GM12874 (cell line): ENCODE data around the gene OSTF1.

Experiments used
- CTCF ChIP-seq: IDR thresholded peaks from 2 replicates; pipeline ENCODE4 v1.5.1; 2011; ENCODE audit warnings: low read depth, mild to moderate bottlenecking, control low read depth, low read length, moderate library complexity; ENCODE audit not compliant: insufficient read depth

The OSTF1 gene

GRCh38 chr9:75053869-75054268 is 34.4 kb upstream of the OSTF1 start:
- TF ChIP-seq CTCF = no peak

- TF ChIP-seq CTCF = no peak
Observed at GRCh38 chr9:75054368-75055001, 33.8 kb upstream of the OSTF1 start.

GRCh38 chr9:75061169-75061568 is 27.1 kb upstream of the OSTF1 start:
- TF ChIP-seq CTCF = no peak

GRCh38 chr9:75063556-75064305 is 24.6 kb upstream of the OSTF1 start:
- TF ChIP-seq CTCF = no peak

- no peak for TF ChIP-seq CTCF
Observed at GRCh38 chr9:75064307-75065025, 23.8 kb upstream of the OSTF1 start.

GRCh38 chr9:75065510-75065909 is 22.8 kb upstream of the OSTF1 start:
- no peak for TF ChIP-seq CTCF

- no peak for TF ChIP-seq CTCF
Observed at GRCh38 chr9:75067894-75068293, 20.4 kb upstream of the OSTF1 start.
